H1 (cell line): ENCODE measurements around the gene MAPRE3. TPM values are rescaled to one million over a fixed set of nuclear protein-coding genes. Genes with fewer than 3 reads are reported as not detected.

Source experiments
- BCL11A ChIP-seq, 2 experiments: IDR thresholded peaks; one replicate each; pipeline ENCODE4 v1.6.1; 2011; ENCODE audit warnings: low read depth in 2 of 2, low read length in 2 of 2, mild to moderate bottlenecking in 2 of 2
- CBX5 ChIP-seq: fragments of 300-800, 300-1000 bp; sonication (generic); IDR thresholded peaks from 2 replicates; pipeline ENCODE4 v1.7.1; 2016; ENCODE audit warnings: antibody characterized with exemption, low read length, low read depth
- CTCF ChIP-seq, 3 experiments: IDR thresholded peaks; 1 replicate in 2 of 3; 2 replicates in 1 of 3; pipeline versions ENCODE4 v1.5.1 to v1.6.1; 2011; ENCODE audit warnings: low read length in 3 of 3, mild to moderate bottlenecking in 3 of 3, inconsistent platforms in 2 of 3, low read depth in 1 of 3, moderate library complexity in 1 of 3; ENCODE audit not compliant: insufficient read depth in 1 of 3; ENCODE audit errors: control extremely low read depth in 1 of 3
- KDM4A ChIP-seq: IDR thresholded peaks from one replicate; pipeline ENCODE4 v1.7.1; 2012; ENCODE audit warnings: low read depth, mild to moderate bottlenecking, moderate library complexity, low read length, inconsistent platforms; ENCODE audit not compliant: severe bottlenecking
- KDM5A ChIP-seq: fragments of 200-600 bp; IDR thresholded peaks from 2 replicates; pipeline ENCODE4 v1.7.1; 2012; ENCODE audit warnings: mild to moderate bottlenecking, low read length, inconsistent platforms, mixed read lengths
- POLR2AphosphoS5 ChIP-seq: IDR thresholded peaks from 2 replicates; pipeline ENCODE4 v1.6.1; 2011; ENCODE audit warnings: low read depth, low read length
- SIRT6 ChIP-seq: IDR thresholded peaks from one replicate; pipeline ENCODE4 v1.7.1; 2012; ENCODE audit warnings: low read length, inconsistent platforms
- TAF1 ChIP-seq: IDR thresholded peaks from 2 replicates; pipeline ENCODE4 v1.6.1; 2011; ENCODE audit warnings: mild to moderate bottlenecking, low read depth, low read length
- TEAD4 ChIP-seq: IDR thresholded peaks from 2 replicates; pipeline ENCODE4 v1.6.1; 2012; ENCODE audit warnings: low read depth, low read length, inconsistent platforms, mixed read lengths
- polyA plus RNA-seq, 7 experiments: library from polyadenylated mRNA; depleted of rRNA in 3 of 7; stranded (reverse) in 5 of 7; unstranded in 2 of 7; fragments of >200 nt in 5 of 7; fragments of 200-250 nt in 2 of 7; gene quantifications; 1 replicate in 5 of 7; 2 replicates in 1 of 7; 4 replicates in 1 of 7; pipeline versions ENCODE4 v1.2.1 to v1.2.3, GENCODE V29; 2011 to 2013; ENCODE audit warnings: missing spikeins in 2 of 7, mixed read lengths in 2 of 7
- total RNA-seq: library from RNA; stranded (reverse); fragmentation: NEBNext Ultra II Directional; extraction: Animal tissue kit (Norgen Biotek cat#: 25700); gene quantifications from 2 replicates; pipeline ENCODE4 v1.2.1, GENCODE V29; 2021
- TF ChIP-seq, protein P1 (sequence below): fragments of 300-600 bp; sonication (generic); IDR thresholded peaks from 2 replicates; pipeline ENCODE4 v1.7.1; 2012; ENCODE audit warnings: low read length, moderate library complexity, mild to moderate bottlenecking, inconsistent platforms; ENCODE audit not compliant: insufficient replicate concordance

The MAPRE3 gene
- total and polyA plus RNA-seq, 2 of the 8 experiments (the other 6 are each of a cell fraction or from before 2014, with no cell fraction given): 4.9 to 6.6 TPM

DNA sequence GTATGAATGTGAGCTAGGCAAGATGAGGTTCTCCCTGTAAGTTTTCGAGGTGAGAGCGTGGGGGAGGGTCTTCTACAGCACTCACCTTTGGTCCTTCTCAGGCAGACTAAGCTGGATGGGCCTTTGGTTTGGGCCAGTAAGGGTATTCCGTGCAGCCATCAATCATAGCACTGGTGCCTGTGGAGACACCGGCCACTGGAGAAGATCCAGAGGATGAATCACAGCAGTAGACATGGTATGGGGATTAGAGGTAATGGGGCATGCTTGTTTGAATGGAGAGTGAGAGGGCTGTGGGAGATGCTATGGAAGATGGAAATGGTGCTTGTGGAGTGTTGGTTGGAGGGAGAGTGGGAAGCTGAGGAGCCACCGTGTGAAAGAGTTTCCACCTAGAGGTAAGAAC, 16.1 kb downstream of the MAPRE3 start (continued):
- TF ChIP-seq, protein P1, sequence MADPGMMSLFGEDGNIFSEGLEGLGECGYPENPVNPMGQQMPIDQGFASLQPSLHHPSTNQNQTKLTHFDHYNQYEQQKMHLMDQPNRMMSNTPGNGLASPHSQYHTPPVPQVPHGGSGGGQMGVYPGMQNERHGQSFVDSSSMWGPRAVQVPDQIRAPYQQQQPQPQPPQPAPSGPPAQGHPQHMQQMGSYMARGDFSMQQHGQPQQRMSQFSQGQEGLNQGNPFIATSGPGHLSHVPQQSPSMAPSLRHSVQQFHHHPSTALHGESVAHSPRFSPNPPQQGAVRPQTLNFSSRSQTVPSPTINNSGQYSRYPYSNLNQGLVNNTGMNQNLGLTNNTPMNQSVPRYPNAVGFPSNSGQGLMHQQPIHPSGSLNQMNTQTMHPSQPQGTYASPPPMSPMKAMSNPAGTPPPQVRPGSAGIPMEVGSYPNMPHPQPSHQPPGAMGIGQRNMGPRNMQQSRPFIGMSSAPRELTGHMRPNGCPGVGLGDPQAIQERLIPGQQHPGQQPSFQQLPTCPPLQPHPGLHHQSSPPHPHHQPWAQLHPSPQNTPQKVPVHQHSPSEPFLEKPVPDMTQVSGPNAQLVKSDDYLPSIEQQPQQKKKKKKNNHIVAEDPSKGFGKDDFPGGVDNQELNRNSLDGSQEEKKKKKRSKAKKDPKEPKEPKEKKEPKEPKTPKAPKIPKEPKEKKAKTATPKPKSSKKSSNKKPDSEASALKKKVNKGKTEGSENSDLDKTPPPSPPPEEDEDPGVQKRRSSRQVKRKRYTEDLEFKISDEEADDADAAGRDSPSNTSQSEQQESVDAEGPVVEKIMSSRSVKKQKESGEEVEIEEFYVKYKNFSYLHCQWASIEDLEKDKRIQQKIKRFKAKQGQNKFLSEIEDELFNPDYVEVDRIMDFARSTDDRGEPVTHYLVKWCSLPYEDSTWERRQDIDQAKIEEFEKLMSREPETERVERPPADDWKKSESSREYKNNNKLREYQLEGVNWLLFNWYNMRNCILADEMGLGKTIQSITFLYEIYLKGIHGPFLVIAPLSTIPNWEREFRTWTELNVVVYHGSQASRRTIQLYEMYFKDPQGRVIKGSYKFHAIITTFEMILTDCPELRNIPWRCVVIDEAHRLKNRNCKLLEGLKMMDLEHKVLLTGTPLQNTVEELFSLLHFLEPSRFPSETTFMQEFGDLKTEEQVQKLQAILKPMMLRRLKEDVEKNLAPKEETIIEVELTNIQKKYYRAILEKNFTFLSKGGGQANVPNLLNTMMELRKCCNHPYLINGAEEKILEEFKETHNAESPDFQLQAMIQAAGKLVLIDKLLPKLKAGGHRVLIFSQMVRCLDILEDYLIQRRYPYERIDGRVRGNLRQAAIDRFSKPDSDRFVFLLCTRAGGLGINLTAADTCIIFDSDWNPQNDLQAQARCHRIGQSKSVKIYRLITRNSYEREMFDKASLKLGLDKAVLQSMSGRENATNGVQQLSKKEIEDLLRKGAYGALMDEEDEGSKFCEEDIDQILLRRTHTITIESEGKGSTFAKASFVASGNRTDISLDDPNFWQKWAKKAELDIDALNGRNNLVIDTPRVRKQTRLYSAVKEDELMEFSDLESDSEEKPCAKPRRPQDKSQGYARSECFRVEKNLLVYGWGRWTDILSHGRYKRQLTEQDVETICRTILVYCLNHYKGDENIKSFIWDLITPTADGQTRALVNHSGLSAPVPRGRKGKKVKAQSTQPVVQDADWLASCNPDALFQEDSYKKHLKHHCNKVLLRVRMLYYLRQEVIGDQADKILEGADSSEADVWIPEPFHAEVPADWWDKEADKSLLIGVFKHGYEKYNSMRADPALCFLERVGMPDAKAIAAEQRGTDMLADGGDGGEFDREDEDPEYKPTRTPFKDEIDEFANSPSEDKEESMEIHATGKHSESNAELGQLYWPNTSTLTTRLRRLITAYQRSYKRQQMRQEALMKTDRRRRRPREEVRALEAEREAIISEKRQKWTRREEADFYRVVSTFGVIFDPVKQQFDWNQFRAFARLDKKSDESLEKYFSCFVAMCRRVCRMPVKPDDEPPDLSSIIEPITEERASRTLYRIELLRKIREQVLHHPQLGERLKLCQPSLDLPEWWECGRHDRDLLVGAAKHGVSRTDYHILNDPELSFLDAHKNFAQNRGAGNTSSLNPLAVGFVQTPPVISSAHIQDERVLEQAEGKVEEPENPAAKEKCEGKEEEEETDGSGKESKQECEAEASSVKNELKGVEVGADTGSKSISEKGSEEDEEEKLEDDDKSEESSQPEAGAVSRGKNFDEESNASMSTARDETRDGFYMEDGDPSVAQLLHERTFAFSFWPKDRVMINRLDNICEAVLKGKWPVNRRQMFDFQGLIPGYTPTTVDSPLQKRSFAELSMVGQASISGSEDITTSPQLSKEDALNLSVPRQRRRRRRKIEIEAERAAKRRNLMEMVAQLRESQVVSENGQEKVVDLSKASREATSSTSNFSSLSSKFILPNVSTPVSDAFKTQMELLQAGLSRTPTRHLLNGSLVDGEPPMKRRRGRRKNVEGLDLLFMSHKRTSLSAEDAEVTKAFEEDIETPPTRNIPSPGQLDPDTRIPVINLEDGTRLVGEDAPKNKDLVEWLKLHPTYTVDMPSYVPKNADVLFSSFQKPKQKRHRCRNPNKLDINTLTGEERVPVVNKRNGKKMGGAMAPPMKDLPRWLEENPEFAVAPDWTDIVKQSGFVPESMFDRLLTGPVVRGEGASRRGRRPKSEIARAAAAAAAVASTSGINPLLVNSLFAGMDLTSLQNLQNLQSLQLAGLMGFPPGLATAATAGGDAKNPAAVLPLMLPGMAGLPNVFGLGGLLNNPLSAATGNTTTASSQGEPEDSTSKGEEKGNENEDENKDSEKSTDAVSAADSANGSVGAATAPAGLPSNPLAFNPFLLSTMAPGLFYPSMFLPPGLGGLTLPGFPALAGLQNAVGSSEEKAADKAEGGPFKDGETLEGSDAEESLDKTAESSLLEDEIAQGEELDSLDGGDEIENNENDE: no peak
- TF ChIP-seq KDM4A (no peak), BCL11A (IDR thresholded peaks at IDR 0.05; ENCODE audit: low read depth in 2 of 2, low read length in 2 of 2) (no peak), KDM5A (no peak), POLR2AphosphoS5 (no peak), SIRT6 (no peak), TEAD4 (no peak), CTCF (IDR thresholded peaks at IDR 0.05; ENCODE audit: control extremely low read depth in 1 of 3, insufficient read depth in 1 of 3, low read depth in 1 of 3, low read length in 3 of 3) (no peak), CBX5 (no peak), TAF1 (no peak)
